ENCODE data around the gene HOXC9. TPM values are rescaled to one million over a fixed set of nuclear protein-coding genes. Genes with fewer than 3 reads are reported as not detected.

The HOXC9 gene
- total and polyA plus RNA-seq, 9 of the 15 experiments (the other 6 are each of a cell fraction or from before 2014, with no cell fraction given): 1.1 to 10.5 (median 9.3) TPM

DNA sequence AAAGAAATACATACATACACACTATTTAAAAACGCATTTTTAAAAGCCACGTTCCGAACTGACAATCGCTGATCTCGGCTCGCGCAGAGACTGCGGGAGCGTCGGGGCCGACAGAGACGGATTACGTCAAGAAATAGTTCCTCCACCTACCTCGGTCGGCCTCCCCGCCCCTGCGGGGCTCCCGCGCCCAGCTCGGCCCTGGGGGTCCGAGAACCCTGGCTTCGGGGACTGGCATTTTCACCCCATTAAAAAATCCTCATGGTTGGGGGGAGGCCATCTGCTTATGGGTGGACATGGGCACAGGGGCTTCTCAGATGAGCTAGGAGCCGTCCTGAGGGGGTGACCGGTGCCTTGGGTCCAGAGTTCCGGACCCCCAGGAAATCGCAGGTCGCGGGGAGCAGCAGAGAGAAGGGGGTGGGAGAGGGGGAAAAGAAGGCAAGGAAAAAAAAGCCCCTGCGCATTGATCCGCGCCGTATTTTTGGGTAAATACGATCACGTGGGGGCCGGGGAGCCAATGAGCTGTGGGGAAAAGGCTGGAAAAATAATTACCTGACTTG lies 324 bp upstream of the HOXC9 start (continued):
- TF ChIP-seq ZNF395 (CRISPR knock-in tag; IDR thresholded peaks at IDR 0.05) (0 out of 2 replicates have a peak, but pooled peaks have one; percentile 9), NFYB (IDR thresholded peaks at IDR 0.05; ENCODE audit: extremely low read depth, insufficient read length) (peak; percentile 30), KDM2B (CRISPR knock-in tag; IDR thresholded peaks at IDR 0.05) (0 out of 2 replicates have a peak, but pooled peaks have one; percentile 34), ETV1 (tag; conservative IDR thresholded peaks at IDR 0.05; ENCODE audit: low read depth) (no peak), BMI1 (IDR thresholded peaks at IDR 0.05; ENCODE audit: low read length) (no peak), TAF1 (IDR thresholded peaks at IDR 0.05; ENCODE audit: control insufficient read depth, extremely low read depth, insufficient read depth, low read length, severe bottlenecking) (peak; percentile 53), ZBTB7A (IDR thresholded peaks at IDR 0.05; ENCODE audit: borderline replicate concordance, control insufficient read depth, low read depth, low read length) (peak; percentile 19; the same call in 1 of the 2 replicates), RBM14 (IDR thresholded peaks at IDR 0.05; ENCODE audit: borderline replicate concordance, insufficient read depth, low read depth, low read length) (no peak), PML (IDR thresholded peaks at IDR 0.05; ENCODE audit: low read length) (no peak), ATF1 (CRISPR knock-in tag; IDR thresholded peaks at IDR 0.05) (no peak), ATF1 (tag; IDR thresholded peaks at IDR 0.05) (peak; percentile 92), STAG1 (CRISPR knock-in tag; IDR thresholded peaks at IDR 0.05; ENCODE audit: borderline replicate concordance) (0 out of 2 replicates have a peak, but pooled peaks have one; percentile 16), BRD4 (IDR thresholded peaks at IDR 0.05) (peak; percentile 43; the same call in 1 of the 2 replicates), MTA1 (IDR thresholded peaks at IDR 0.05; ENCODE audit: borderline replicate concordance) (peak; percentile 29; the same call in 1 of the 2 replicates), ZNF384 (IDR thresholded peaks at IDR 0.05; ENCODE audit: low read depth, low read length) (peak; percentile 37; the same call in 1 of the 2 replicates), CSDE1 (IDR thresholded peaks at IDR 0.05) (no peak), CHCHD3 (CRISPR knock-in tag; IDR thresholded peaks at IDR 0.05) (peak; percentile 50; the same call in 1 of the 2 replicates), SRSF3 (IDR thresholded peaks at IDR 0.05; ENCODE audit: insufficient read depth, low read length) (0 out of 2 replicates have a peak, but pooled peaks have one; percentile 51), MAZ (CRISPR knock-in tag; conservative IDR thresholded peaks at IDR 0.05 in 1 of 2, IDR thresholded peaks at IDR 0.05 in 1 of 2) (no peak; a peak in 1 of 4 replicates), FOXA3 (CRISPR knock-in tag; conservative IDR thresholded peaks at IDR 0.05 in 1 of 2, IDR thresholded peaks at IDR 0.05 in 1 of 2) (peak; percentile 11 to 45; a peak in 1 of 4 replicates), FOXA1 (IDR thresholded peaks at IDR 0.05; ENCODE audit: borderline replicate concordance) (no peak), ZNF644 (tag; IDR thresholded peaks at IDR 0.05; ENCODE audit: low read depth) (no peak), TBP (optimal IDR thresholded peaks at IDR 0.05; ENCODE audit: low read depth, low read length) (peak; percentile 73)
- TF ChIP-seq, protein P1, sequence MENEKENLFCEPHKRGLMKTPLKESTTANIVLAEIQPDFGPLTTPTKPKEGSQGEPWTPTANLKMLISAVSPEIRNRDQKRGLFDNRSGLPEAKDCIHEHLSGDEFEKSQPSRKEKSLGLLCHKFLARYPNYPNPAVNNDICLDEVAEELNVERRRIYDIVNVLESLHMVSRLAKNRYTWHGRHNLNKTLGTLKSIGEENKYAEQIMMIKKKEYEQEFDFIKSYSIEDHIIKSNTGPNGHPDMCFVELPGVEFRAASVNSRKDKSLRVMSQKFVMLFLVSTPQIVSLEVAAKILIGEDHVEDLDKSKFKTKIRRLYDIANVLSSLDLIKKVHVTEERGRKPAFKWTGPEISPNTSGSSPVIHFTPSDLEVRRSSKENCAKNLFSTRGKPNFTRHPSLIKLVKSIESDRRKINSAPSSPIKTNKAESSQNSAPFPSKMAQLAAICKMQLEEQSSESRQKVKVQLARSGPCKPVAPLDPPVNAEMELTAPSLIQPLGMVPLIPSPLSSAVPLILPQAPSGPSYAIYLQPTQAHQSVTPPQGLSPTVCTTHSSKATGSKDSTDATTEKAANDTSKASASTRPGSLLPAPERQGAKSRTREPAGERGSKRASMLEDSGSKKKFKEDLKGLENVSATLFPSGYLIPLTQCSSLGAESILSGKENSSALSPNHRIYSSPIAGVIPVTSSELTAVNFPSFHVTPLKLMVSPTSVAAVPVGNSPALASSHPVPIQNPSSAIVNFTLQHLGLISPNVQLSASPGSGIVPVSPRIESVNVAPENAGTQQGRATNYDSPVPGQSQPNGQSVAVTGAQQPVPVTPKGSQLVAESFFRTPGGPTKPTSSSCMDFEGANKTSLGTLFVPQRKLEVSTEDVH (IDR thresholded peaks at IDR 0.05; ENCODE audit: low read depth, partially characterized antibody): no peak
